HUES6 (cell line): ENCODE results near the gene CEP68.

Experiments
- H3K27ac ChIP-seq: 2 replicates; pipeline ENCODE4 v1.7.0; 2013; ENCODE audit warnings: low read depth, mild to moderate bottlenecking, low read length, inconsistent platforms
- H3K27me3 ChIP-seq: 2 replicates; pipeline ENCODE4 v1.6.1; 2013; ENCODE audit warnings: low read length; ENCODE audit not compliant: control insufficient read depth, insufficient read depth
- H3K36me3 ChIP-seq: 2 replicates; pipeline ENCODE4 v1.6.1; 2013; ENCODE audit warnings: low read length; ENCODE audit not compliant: control insufficient read depth, insufficient read depth
- H3K4me1 ChIP-seq: 2 replicates; pipeline ENCODE4 v1.6.1; 2013; ENCODE audit warnings: low read length; ENCODE audit not compliant: control insufficient read depth, insufficient read depth
- H3K4me3 ChIP-seq: 2 replicates; pipeline ENCODE4 v1.5.1; 2013; ENCODE audit warnings: low read depth, low read length
- H3K9ac ChIP-seq: one replicate; pipeline ENCODE4 v1.6.1; 2013; ENCODE audit warnings: mild to moderate bottlenecking, low read length
- H3K9me3 ChIP-seq: 2 replicates; pipeline ENCODE4 v1.6.1; 2013; ENCODE audit warnings: low read depth, low read length; ENCODE audit not compliant: control insufficient read depth, insufficient read depth

Gene CEP68

GRCh38 chr2:65096948-65097347 lies 40.7 kb downstream of the CEP68 start:
- no peaks in the 10 kb centered on the region for H3K27me3 ChIP-seq
- no peaks in the 10 kb centered on the region for H3K4me1 ChIP-seq
- H3K9ac ChIP-seq, result no peak overlapping the region
- H3K36me3 ChIP-seq, result peaks cover 65% of the 10 kb centered on the region
- no peak overlapping the region for H3K4me3 ChIP-seq
- no peaks in the 10 kb centered on the region for H3K9me3 ChIP-seq
- H3K27ac ChIP-seq, result no peak overlapping the region

GRCh38 chr2:65097844-65098243 lies 41.6 kb downstream of the CEP68 start:
- H3K4me1 ChIP-seq, result no peaks in the 10 kb centered on the region
- H3K9ac ChIP-seq, result no peak overlapping the region
- no peaks in the 10 kb centered on the region for H3K9me3 ChIP-seq
- H3K4me3 ChIP-seq, result no peak overlapping the region
- H3K27ac ChIP-seq, result no peak overlapping the region
- peaks cover 64% of the 10 kb centered on the region for H3K36me3 ChIP-seq
- H3K27me3 ChIP-seq, result no peaks in the 10 kb centered on the region

- peaks cover 60% of the 10 kb centered on the region for H3K36me3 ChIP-seq
- H3K9me3 ChIP-seq, result no peaks in the 10 kb centered on the region
- no peak overlapping the region for H3K27ac ChIP-seq
- no peaks in the 10 kb centered on the region for H3K27me3 ChIP-seq
- no peak overlapping the region for H3K4me3 ChIP-seq
- no peak overlapping the region for H3K9ac ChIP-seq
- no peaks in the 10 kb centered on the region for H3K4me1 ChIP-seq
Observed at GRCh38 chr2:65098741-65099140, 42.5 kb downstream of the CEP68 start.

- Histone ChIP-seq H3K27me3 (no peaks in the 10 kb centered on the region), H3K4me1 (no peaks in the 10 kb centered on the region), H3K36me3 (peaks cover 61% of the 10 kb centered on the region), H3K9ac (no peak overlapping the region), H3K27ac (no peak overlapping the region), H3K4me3 (no peak overlapping the region), H3K9me3 (no peaks in the 10 kb centered on the region)
Observed at GRCh38 chr2:65101071-65101470, 44.9 kb downstream of the CEP68 start.

- peaks cover 41% of the 10 kb centered on the region for H3K36me3 ChIP-seq
Observed at GRCh38 chr2:65103013-65103715, 46.9 kb downstream of the CEP68 start.

DNA sequence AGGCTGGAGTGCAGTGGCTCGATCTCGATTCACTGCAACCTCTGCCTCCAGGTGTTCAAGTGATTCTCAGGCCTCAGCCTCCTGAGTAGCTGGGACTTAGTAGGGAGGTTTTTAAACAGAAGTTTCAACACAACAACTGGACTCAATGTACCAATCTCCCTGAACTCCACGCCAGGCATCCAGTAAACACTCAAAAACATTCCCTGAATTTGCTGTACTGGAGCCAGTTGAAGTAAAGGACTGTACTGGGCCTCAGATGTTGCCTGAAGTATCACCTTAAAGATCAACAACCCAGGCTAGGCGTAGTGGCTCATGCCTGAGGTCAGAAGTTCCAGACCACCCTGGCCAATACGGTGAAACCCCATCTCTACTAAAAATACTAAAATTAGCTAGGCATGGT lies 51.3 kb downstream of the CEP68 start:
- Histone ChIP-seq H3K9me3 (no peaks in the 10 kb centered on the region), H3K4me3 (no peak overlapping the region), H3K27ac (no peak overlapping the region), H3K27me3 (no peaks in the 10 kb centered on the region), H3K36me3 (peaks cover 11% of the 10 kb centered on the region; the same call in 1 of the 2 replicates), H3K4me1 (no peaks in the 10 kb centered on the region), H3K9ac (no peak overlapping the region)

More at GRCh38 chr2:65103013-65103715, 46.9 kb downstream of the CEP68 start:
- Histone ChIP-seq H3K4me1 (no peaks in the 10 kb centered on the region), H3K4me3 (no peak overlapping the region), H3K27ac (no peak overlapping the region), H3K27me3 (no peaks in the 10 kb centered on the region), H3K9me3 (no peaks in the 10 kb centered on the region), H3K9ac (no peak overlapping the region)

GRCh38 chr2:65108780-65109179 lies 52.6 kb downstream of the CEP68 start:
- Histone ChIP-seq H3K9me3 (no peaks in the 10 kb centered on the region), H3K4me3 (no peak overlapping the region), H3K4me1 (no peaks in the 10 kb centered on the region), H3K36me3 (peaks cover 6% of the 10 kb centered on the region; the same call in 1 of the 2 replicates), H3K27me3 (no peaks in the 10 kb centered on the region), H3K27ac (no peak overlapping the region), H3K9ac (no peak overlapping the region)

DNA sequence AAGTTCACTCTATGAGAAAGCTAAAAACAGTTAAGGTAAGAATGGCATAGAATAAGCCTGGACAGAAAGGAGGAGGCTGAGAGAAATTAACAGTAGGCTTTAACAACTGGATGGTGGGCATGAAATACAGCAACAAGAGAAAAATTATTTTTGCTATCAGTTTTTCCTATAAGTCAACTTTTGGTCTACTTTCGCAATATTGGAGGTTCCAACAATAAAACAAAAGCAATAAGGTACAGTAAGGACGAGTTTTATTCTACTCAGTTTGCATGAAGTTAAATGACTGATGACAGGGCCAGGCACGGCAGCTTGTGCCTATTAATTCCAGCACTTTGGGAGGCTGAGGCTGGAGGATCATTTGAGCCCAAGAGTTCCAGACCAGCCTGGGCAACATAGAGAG lies 56.4 kb downstream of the CEP68 start:
- no peak overlapping the region for H3K4me3 ChIP-seq
- H3K4me1 ChIP-seq, result no peaks in the 10 kb centered on the region
- no peak overlapping the region for H3K27ac ChIP-seq
- H3K36me3 ChIP-seq, result no peaks in the 10 kb centered on the region
- no peaks in the 10 kb centered on the region for H3K27me3 ChIP-seq
- no peaks in the 10 kb centered on the region for H3K9me3 ChIP-seq
- H3K9ac ChIP-seq, result no peak overlapping the region

DNA sequence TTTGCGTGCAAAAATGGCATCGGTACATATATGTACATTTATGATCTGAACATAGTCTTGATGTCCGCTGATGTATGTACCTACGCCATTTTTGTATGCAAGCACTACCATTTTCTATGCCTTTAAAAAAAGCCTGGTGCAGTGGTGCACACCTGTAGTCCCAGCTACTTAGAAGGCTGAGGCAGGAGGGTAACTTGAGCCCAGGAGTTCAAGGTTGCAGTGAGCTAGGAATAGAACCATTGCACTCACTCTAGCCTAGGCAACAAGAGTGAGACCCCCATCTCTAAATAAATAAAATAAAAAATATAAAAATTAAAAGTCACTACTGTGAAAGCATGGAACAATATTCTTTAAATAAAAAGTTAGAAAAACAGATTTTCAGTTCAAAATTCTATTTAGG lies 57.0 kb downstream of the CEP68 start:
- Histone ChIP-seq H3K36me3 (no peaks in the 10 kb centered on the region), H3K9ac (no peak overlapping the region), H3K27me3 (no peaks in the 10 kb centered on the region), H3K9me3 (no peaks in the 10 kb centered on the region), H3K4me3 (no peak overlapping the region), H3K27ac (no peak overlapping the region), H3K4me1 (no peaks in the 10 kb centered on the region)

GRCh38 chr2:65113816-65114215 lies 57.6 kb downstream of the CEP68 start:
- no peak overlapping the region for H3K9ac ChIP-seq
- H3K4me1 ChIP-seq, result no peaks in the 10 kb centered on the region
- no peaks in the 10 kb centered on the region for H3K36me3 ChIP-seq
- H3K27me3 ChIP-seq, result no peaks in the 10 kb centered on the region
- H3K9me3 ChIP-seq, result no peaks in the 10 kb centered on the region
- no peak overlapping the region for H3K27ac ChIP-seq
- H3K4me3 ChIP-seq, result no peak overlapping the region

DNA sequence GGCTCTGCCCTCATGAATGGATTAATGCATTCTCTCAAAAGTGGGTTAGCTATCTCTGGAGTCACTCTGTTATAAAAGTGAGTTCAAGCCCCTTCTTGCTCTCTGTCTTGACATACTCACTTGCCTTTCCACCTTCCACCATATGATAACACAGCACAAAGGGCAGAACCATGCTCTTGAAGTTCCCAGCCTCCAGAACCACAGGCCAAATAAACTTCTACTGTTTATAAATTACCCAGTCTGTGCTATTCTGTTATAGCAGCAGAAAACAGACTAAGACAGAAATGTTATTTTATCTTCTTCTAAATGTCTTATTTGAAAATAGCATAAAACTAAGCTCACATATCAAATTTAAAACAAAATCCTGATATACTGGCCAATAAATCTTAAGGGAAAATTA lies 58.7 kb downstream of the CEP68 start:
- H3K36me3 ChIP-seq, result no peaks in the 10 kb centered on the region
- no peaks in the 10 kb centered on the region for H3K9me3 ChIP-seq
- H3K9ac ChIP-seq, result no peak overlapping the region
- no peak overlapping the region for H3K4me3 ChIP-seq
- no peaks in the 10 kb centered on the region for H3K4me1 ChIP-seq
- no peak overlapping the region for H3K27ac ChIP-seq
- no peaks in the 10 kb centered on the region for H3K27me3 ChIP-seq
